GM18858 (cell line): ENCODE data around the gene ZNF320.
"Not testable (repeated sequence)": the region's sequence is repeated elsewhere in the genome, so short reads cannot be mapped to it uniquely, and the experiment has no call there.

Experiments used
- ATAC-seq: cut with Tn5 transposase; IDR thresholded peaks from one replicate; pipeline ENCODE4 v1.9.1; 2021; ENCODE audit not compliant: unreplicated experiment

Gene ZNF320

DNA sequence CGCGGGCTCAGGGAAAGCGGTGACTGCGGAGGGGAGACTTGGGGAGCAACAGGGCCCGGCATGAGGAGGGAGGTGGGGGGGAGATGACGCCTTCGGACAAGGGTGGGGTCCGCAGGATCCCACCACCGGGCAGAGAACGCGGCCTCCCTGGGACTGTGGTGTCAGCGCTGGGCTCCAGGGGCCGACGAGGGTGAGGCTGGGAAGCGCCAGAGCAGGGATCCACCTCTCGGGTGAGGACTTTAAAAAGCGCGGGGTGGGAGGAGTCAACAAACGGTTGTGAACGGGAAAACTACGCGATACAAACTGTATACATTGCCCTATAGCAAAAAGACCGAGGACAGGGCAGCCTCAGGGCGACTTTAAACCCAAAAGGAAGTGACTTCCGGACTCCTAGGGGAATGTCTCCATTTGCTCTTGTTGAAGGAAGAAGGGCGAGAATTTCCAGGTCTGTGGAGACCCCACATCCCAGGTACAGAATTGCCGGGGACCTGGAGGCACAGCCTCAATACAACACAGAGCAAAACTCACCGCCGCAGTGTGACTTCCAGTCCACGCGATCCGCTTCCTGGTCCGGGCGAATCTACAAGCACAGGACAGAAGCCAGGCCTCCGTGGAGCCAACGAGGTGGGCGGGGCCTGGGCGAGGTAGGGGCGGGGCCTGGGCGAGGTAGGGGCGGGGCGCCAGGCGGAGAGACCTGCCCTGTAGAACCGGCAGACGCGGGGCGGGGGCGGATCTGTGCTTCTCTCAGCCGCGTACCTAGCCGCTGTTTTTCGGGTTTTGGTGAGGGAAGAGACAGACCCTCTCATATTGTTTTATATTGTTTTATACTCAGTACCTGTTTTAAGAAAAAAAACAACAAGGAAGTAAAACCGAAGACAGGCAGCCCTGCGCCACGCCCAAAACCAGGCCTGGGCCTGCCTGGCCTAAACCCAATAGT is 25.7 kb upstream of the ZNF320 start, which contains the start of gene ZNF888:
TSS of gene ZNF888 (minus strand) at position 588 of the 937 bp plus-strand sequence. CDS start 5,555 bp downstream, outside the sequence.
- ATAC-seq: no peak

DNA sequence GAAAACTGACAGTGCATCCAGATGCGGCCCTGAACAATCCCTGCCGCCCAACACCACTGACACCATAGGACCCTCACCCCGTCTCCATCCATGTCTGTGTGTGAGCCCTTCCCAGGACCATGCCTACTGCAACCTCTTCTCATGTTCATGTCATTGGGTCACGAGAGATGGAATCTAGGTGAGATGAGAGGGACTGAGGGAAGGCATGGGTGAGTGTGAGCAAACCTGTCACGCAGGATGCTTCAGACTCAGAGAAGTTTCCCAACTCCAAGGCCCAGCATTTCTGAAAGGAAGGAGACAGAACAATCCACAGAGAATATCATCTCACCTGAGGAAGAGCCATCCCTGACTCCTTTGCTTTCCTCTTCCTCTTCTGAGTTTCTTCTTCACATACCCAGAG is 20.1 kb upstream of the ZNF320 start:
- no peak for ATAC-seq

DNA sequence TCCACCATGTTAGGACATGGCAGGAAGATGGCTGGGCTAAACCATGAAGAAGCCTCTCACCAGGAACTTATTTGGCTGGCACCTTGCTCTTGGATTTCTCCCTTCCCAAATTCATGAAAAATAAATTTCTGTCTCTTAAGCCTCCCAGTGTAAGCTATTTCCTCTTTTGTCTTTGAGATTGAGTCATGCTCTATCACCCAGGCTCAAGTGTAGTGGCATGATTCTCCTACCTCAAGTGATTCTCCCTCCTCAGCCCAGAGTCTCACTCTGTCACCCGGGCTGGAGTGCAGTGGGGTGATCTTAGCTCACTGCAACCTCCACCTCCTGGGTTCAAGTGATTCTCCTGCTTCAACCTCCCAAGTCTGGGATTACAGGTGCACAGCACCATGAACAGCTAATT is 13.2 kb upstream of the ZNF320 start:
- ATAC-seq: no peak

DNA sequence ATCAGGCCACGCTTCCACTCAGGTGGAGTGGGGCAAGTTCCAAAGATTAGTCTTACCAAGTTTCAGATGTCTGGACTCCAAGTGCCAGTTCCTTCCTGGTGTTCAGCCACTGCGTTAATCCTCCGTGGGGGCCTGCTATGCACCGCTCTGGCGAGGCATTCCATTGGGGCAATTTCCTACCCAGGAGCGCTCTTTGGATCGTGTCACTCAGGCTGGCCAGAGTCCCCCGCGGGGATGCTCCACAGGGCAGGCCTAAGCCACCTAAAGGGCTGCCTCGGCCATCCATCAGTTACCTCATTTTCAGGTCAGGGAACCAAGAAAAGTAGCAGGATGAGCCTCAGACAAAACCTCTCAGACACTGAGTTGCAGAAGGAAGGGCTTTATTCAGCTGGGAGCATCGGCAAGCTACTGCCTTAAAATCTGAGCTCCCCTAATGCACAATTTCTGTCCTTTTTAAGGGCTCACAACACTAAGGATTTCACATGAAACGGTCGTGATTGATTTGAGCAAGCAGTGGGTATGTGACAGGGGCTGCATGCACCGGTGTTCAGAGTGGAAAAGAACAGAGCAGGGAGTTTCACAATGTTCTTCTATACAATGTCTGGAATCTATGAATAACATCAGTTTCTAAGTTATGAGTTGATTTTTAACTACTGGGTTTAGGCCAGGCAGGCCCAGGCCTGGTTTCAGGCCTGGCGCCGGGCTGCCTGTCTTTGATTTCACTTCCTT is 6.8 kb upstream of the ZNF320 start:
- not testable (repeated sequence) for ATAC-seq

DNA sequence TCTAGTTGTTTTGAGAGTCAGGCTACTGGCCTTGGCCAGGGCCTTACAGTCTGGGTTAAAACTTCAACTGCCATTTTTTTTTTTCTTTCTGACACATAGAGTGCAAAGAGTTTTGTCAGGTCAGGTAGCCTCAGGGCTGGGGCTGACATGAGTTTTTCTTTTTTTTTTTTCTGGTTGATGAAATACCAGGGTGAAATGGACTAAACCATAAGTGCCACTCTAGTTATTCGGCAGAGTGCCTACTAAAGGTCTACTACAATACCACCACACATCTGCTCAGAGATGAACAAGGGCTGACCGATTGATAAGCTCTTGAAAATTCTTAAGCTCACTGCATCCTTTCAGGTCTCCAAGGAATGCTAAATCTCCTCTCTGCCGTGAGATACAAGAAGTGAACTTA is 4.4 kb upstream of the ZNF320 start:
- no peak for ATAC-seq

DNA sequence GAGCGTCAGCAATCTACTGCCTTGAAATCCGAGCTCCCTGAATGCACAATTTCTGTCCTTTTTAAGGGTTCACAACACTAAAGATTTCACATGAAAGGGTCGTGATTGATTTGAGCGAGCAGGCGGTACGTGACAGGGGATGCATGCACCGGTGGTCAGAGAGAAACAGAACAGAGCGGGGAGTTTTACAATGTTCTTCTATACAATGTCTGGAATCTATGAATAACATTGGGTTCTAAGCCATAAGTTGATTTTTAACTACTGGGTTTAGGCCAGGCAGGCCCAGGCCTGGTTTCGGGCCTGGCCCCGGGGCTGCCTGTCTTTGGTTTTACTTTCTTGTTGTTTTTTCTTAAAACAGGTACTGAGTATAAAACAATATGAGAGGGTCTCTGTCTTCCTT is 1.2 kb upstream of the ZNF320 start:
- not testable (repeated sequence) for ATAC-seq

DNA sequence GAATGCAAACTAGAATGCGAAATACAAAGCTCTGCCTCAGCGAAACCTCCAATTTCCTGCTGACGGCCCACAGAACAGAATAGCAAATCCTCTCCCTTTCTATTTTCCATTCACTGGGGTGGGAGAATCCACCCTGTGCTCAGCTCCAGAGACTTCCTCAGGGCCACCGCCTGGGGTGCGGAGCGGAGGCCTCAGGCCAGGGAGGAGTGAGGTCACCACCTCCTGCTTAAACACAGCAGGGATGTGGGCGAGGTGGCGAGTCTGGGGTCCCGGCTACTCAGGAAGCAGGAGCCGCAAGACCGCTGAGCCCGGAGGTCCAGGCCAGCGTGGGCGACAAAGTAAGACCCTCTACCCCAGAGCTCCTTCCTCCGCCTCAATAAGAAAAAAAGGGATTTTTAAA is 666 bp upstream of the ZNF320 start:
- ATAC-seq: no peak

DNA sequence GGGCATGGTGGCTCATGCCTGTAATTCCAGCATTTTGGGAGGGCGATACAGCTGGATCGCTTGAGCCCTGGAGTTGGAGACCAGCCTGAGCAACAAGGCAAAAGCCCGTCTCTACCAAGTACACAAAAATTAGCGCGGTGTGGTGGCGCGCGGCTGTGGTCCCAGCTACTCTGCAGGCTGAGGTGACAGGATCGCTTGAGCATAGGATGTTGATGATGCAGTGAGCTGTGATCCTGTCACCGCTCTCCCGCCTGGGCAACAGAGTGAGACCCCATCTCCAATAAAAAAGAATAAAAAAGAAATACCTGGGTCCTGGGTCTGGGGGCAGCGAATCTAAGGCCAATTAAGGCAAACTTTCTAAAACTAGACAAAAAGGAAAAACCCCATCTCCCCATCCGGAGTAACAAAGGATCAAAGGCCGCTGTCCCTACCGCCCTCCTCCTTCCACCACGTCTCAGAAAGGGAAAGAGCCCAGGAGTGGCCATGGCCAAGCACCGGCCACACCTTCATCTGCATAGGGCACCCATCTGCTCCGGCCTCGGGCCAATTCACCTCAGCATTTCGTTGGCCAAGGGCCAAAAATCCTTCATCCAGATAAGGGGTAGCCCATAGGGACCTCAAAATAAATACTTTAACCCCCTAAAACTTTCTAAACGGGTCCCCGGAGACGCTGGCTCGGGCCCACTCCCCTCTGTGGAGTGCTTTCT is 851 bp downstream of the ZNF320 start:
- ATAC-seq: no peak

DNA sequence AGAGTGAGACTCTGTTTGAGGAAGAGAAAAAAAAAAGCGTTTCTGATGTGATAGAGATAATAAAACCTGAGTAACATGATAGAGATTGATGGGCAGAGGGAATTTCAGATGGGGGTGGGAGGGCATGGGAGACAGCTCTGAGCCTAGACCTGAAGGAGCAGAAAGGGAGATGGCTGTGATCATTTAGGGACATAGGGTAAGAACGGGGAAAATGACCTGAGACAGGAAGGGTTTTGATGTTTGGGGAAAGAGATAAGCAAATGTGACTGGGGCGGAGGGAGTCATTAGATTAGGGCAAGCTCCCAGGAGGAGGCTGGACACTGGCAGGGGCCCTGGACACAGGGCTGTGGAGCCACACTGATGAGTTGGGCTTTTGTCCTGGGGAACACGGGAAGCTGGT is 6.1 kb downstream of the ZNF320 start:
- ATAC-seq: no peak

DNA sequence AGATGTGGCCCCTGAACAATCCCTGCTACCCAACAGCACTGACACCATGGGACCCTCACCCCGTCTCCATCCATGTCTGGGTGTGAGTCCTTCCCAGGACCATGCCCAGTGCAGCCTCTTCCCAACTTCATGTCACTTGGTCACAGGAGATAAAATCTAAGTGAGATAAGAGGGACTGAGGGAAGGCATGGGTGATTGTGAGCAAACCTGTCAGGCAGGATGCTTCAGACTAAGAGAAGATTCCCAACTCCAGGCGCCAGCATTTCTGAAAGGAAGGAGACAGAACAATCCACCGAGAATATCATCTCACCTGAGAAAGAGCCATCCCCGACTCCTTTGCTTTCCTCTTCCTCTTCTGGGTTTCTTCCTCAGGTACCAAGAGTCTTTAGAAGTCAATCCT is 7.5 kb downstream of the ZNF320 start:
- no peak for ATAC-seq

DNA sequence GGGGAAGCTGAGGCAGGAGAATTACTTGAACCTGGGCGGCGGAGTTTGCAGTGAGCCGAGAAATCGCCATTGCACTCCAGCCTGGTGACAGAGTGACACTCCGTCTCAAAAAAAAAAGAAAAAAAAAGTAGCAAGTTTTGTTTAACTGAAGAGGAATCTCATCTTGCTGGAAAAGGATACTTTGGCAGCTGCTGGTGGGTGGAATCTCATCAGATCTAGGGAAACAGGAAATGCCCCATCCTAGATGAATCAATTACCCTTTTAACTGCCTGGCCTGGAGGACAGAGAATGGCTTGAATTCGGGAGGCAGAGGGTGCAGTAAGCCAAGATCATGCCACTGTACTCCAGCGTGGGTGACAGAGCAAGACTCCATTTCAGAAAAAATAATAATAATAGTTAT is 8.4 kb downstream of the ZNF320 start:
- ATAC-seq: no peak

DNA sequence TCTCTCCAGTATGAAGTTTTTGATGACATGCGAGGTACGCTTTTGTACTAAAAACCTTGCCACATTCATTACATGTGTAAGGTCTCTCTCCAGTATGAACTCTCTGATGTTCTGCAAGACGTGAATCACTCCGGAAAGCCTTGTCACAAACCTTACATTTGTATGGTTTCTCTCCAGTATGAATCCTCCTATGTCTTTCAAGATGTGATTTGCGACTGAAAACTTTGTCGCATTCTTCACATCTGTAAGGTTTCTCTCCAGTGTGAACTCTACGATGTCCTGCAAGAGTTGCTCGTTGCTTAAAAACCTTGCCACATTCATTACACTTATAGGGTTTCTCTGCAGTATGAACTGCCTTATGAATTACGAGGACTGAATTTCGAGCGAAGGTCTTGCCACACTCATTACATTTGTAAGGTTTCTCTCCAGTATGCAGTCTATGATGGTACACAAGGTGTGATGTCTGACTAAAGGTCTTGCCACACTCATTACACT is 16.5 kb downstream of the ZNF320 start:
- ATAC-seq: no peak

DNA sequence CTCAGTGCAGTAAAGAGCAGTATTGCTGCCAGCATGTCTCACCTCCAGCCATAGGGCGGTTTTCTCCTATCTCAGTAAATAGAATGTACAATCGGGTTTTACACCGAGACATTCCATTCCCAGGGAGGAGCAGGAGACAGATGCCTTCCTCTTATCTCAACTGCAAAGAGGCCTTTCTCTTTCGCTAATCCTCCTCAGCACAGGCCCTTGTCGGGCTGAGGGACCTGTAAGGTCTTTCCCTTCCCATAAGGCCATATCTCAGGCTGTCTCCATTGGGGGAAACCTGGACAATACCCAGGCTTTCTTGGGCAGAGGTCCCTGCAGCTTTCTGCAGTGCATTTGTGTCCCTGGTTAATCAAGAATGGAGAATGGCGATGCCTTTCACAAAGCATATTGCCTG is 24.4 kb downstream of the ZNF320 start:
- ATAC-seq: not testable (repeated sequence)

DNA sequence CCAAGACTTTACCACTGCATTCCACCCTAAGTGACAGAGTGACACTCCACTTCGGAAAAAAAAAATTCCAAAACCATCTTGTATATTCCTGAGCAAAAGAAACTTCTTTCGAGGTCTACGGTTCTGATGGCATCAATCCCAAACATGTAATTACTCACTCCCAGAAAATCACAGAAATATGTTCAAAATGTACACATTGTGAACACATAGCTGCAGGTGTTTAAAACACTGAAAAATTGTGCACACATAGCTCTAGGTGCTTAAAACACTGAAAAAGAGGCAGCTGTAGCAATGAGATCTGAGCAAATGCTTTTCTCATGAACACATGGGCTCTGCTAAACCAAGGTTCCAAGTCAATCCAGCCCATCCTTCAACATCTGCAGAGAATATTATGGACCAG is 26.0 kb downstream of the ZNF320 start:
- ATAC-seq: no peak

DNA sequence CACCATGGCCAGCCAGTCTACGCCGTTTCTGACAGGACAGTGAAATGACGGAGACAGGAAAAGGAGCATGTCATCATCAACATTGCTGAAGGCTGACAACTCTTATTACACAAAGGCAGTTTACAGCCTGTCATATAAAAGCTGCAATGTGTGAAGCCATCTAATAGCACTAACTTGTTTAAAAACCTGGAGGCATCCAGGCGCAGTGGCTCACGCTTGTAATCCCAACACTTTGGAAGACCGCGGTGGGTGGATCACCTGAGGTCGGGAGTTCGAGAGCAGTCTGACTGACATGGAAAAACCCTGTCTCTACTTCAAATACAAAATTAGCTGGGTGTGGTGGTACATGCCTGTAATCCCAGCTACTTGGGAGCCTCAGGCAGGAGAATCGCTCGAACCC is 29.4 kb downstream of the ZNF320 start:
- not testable (repeated sequence) for ATAC-seq

DNA sequence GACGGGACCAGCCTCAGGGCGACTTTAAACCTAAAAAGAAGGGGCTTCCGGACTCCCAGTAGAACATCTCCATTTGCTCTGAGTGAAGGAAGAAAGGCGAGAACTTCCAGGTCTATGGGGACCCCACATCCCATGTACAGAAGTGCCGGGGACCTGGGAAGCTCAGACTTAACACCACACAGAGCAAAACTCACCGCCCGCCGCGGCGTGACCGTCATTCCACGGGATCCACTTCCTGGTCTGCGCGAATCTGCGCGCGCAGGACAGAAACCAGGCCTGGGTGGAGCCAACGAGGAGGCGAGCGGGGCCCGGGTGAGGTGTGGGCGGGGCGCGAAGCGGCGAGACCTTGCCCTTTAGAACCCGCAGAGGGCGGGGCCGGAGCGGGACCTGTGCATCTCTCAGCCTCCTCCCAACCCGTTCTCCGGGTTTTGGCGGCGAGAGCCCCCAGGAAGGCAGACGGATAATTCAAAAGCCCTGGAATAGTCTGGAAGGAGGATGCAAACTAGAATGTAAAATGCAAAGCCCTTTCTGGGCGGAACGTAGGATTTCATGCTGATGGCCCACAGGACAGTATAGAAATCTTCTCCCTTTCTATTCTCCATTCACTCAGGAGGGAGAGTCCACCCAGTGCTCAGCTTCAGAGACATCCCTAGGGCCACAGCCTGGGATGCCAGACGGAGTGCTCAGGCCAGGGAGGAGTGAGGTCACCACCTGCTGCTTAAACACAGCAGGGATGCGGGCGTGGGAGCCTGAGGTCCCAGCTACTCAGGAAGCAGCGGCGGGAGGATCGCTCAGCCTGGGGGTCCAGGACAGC is 39.9 kb downstream of the ZNF320 start, which contains the start of gene ZNF468:
TSS of gene ZNF468 (minus strand) at position 242 of the 814 bp plus-strand sequence. CDS start 3,347 bp downstream, outside the sequence.
- peak; percentile 86 for ATAC-seq

DNA sequence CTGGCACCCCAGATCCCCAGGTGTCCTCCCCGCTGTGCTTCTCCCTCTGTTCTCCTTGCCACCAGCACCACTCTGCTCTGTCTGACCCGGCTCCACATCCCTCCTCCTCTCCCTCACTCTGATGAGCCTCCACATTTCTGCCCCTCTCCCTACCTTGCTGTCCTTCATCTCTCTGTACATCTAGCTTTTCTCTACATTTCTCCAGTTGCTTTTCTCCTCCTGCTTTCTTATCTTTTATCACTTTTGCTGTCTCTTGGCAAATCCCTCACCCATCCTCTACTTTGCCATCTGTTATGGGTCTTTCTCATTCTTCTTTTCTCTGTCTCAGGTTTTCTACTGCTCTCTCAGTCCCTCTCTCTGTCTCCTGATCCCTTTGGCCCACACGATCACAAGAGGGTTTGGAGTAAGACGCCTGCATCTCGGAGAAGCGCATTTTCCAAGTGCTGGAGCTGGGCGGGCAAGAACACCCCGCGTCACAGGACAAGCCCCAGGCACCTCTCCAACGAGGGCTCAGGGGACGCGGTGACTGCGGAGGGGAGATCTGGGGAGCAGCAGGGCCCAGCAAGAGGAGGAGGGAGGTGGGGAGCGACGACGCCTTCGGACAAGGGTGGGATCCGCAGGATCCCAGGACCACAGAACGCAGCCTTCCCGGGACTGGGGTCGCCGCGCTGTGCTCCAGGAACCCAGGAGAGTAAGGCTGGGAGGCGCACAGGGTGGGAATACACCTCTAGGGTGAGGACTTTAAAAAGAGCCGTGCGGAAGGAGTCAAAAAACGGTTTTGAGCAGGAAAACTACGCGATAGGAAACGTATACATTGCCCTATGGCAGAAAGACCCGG is 40.7 kb downstream of the ZNF320 start:
- ATAC-seq: peak; percentile 15
